Activated T-cell treated with anti-CD3 and anti-CD28 coated beads, Interleukin-2, amount 50 U/mL, for 48 hours (primary cell): ENCODE measurements around the gene PTPDC1.
"Not testable (repeated sequence)": the region's sequence is repeated elsewhere in the genome, so short reads cannot be mapped to it uniquely, and the experiment has no call there.

ENCODE experiments used
- DNase-seq, 2 experiments: peaks; one replicate each; pipeline ENCODE4 v3.0.0-alpha.2; 2020

PTPDC1 gene

GRCh38 chr9:94084314-94084713, at the start of gene PTPDC1:
TSS of gene PTPDC1 (plus strand) at chr9:94084464. CDS start at chr9:94084531, 67 bp downstream.
- no peak for DNase-seq

GRCh38 chr9:94034511-94034910, 49.8 kb upstream of the PTPDC1 start:
- no peak for DNase-seq

GRCh38 chr9:94039786-94040185, 44.5 kb upstream of the PTPDC1 start:
- no peak for DNase-seq

GRCh38 chr9:94042516-94043360, 41.5 kb upstream of the PTPDC1 start:
- DNase-seq = no peak

- DNase-seq = no peak
These were observed 29.5 kb upstream of the PTPDC1 start for GRCh38 chr9:94054716-94055115.

GRCh38 chr9:94056442-94056974, 27.8 kb upstream of the PTPDC1 start:
- no peak for DNase-seq

- no peak for DNase-seq
These were observed 26.3 kb upstream of the PTPDC1 start for GRCh38 chr9:94057918-94058317.

GRCh38 chr9:94061864-94062263, 22.4 kb upstream of the PTPDC1 start:
- no peak for DNase-seq

GRCh38 chr9:94065535-94065961, 18.7 kb upstream of the PTPDC1 start:
- peak; percentile 75 to 76 for DNase-seq

- DNase-seq = no peak
These were observed 16.0 kb upstream of the PTPDC1 start for GRCh38 chr9:94068257-94068656.

- no peak for DNase-seq
These were observed 7.7 kb upstream of the PTPDC1 start for GRCh38 chr9:94076557-94076956.

GRCh38 chr9:94078086-94078485, 6.2 kb upstream of the PTPDC1 start:
- DNase-seq = no peak

GRCh38 chr9:94079236-94079635, 5.0 kb upstream of the PTPDC1 start:
- DNase-seq = no peak

GRCh38 chr9:94080249-94080648, 4.0 kb upstream of the PTPDC1 start:
- DNase-seq = no peak

- DNase-seq = no peak
These were observed 2.8 kb upstream of the PTPDC1 start for GRCh38 chr9:94081435-94081834.

- DNase-seq = no peak
These were observed 2.3 kb upstream of the PTPDC1 start for GRCh38 chr9:94081864-94082463.

- DNase-seq = no peak
These were observed 1.7 kb upstream of the PTPDC1 start for GRCh38 chr9:94082553-94082952.

- DNase-seq = no peak
These were observed 1.3 kb upstream of the PTPDC1 start for GRCh38 chr9:94082956-94083355.

GRCh38 chr9:94083384-94083783, 880 bp upstream of the PTPDC1 start:
- no peak for DNase-seq

GRCh38 chr9:94085062-94085639, 887 bp downstream of the PTPDC1 start:
- no peak for DNase-seq

- no peak for DNase-seq
These were observed 2.5 kb downstream of the PTPDC1 start for GRCh38 chr9:94086486-94087345.

GRCh38 chr9:94094219-94095145, 10.2 kb downstream of the PTPDC1 start:
- not testable (repeated sequence) for DNase-seq
